GM19463 (cell line): ENCODE data around the gene PARD6G.

Experiments
- ATAC-seq: cut with Tn5 transposase; IDR thresholded peaks from one replicate; pipeline ENCODE4 v1.9.1; 2021; ENCODE audit warnings: mild to moderate bottlenecking, moderate library complexity; ENCODE audit not compliant: unreplicated experiment

The PARD6G gene

GRCh38 chr18:80218341-80219227 is 28.7 kb downstream of the PARD6G start:
- ATAC-seq, result no peak

- peak; percentile 59 for ATAC-seq
Observed at GRCh38 chr18:80213182-80213581, 34.1 kb downstream of the PARD6G start.

GRCh38 chr18:80210312-80211083 is 36.8 kb downstream of the PARD6G start:
- peak; percentile 79 for ATAC-seq

GRCh38 chr18:80208620-80209019 is 38.7 kb downstream of the PARD6G start:
- no peak for ATAC-seq

GRCh38 chr18:80205294-80205693 is 42.0 kb downstream of the PARD6G start:
- no peak for ATAC-seq

- ATAC-seq, result no peak
Observed at GRCh38 chr18:80204142-80204541, 43.2 kb downstream of the PARD6G start.

GRCh38 chr18:80203249-80203648 is 44.1 kb downstream of the PARD6G start:
- no peak for ATAC-seq

- ATAC-seq, result peak; percentile 82
Observed at GRCh38 chr18:80202264-80202998, 44.9 kb downstream of the PARD6G start.

GRCh38 chr18:80201739-80202138 is 45.6 kb downstream of the PARD6G start:
- ATAC-seq, result peak; percentile 11

GRCh38 chr18:80200932-80201672 is 46.2 kb downstream of the PARD6G start:
- ATAC-seq, result no peak

GRCh38 chr18:80200171-80200931 is 47.0 kb downstream of the PARD6G start:
- ATAC-seq, result no peak

- no peak for ATAC-seq
Observed at GRCh38 chr18:80198994-80199748, 48.1 kb downstream of the PARD6G start.

GRCh38 chr18:80198391-80198790 is 48.9 kb downstream of the PARD6G start:
- no peak for ATAC-seq

- ATAC-seq, result no peak
Observed at GRCh38 chr18:80197528-80197927, 49.8 kb downstream of the PARD6G start.

GRCh38 chr18:80196528-80197320 is 50.6 kb downstream of the PARD6G start:
- no peak for ATAC-seq

GRCh38 chr18:80194874-80195570 is 52.3 kb downstream of the PARD6G start:
- peak; percentile 81 for ATAC-seq

- no peak for ATAC-seq
Observed at GRCh38 chr18:80193701-80194100, 53.6 kb downstream of the PARD6G start.
